ENCODE measurements around the gene CHRNA3. TPM values are rescaled to one million over a fixed set of nuclear protein-coding genes. Genes with fewer than 3 reads are reported as not detected.

Gene CHRNA3
- total and polyA plus RNA-seq, 4 experiments from 2014 or later = not detected

GRCh38 chr15:78636378-78636859 lies 15.6 kb upstream of the CHRNA3 start:
- H3K4me1 Mint-ChIP-seq = peaks cover 0 to 3% (median 2%) of the 10 kb centered on the region in 4 donors
- Histone ChIP-seq H3K36me3 (ENCODE audit: insufficient read depth, low read length) (no peaks in the 10 kb centered on the region), H3K27me3 (ENCODE audit: insufficient read depth, low read length) (no peaks in the 10 kb centered on the region), H3K9me3 (ENCODE audit: control insufficient read depth in 1 of 2, low read length in 2 of 2) (no peaks in the 10 kb centered on the region), H3K27ac (ENCODE audit: low read depth, low read length) (no peak overlapping the region), H3K4me3 (ENCODE audit: low read length in 2 of 2) (no peak overlapping the region), H3K4me1 (ENCODE audit: insufficient read depth, low read length) (peaks cover 4% of the 10 kb centered on the region)
- intact Hi-C loops (cut with micrococcal nuclease) = no loop called here
- peaks cover 4 to 27% of the 10 kb centered on the region in 2 donors for H3K27me3 Mint-ChIP-seq
- ChIA-PET POLR2A (ENCODE audit: partially characterized antibody) (no interaction called here), CTCF (ENCODE audit: partially characterized antibody) (no interaction called here)
- H3K27ac Mint-ChIP-seq = peak overlapping the region in 1 of 7 donors; percentile 35
- DNase-seq = no peak
- no peaks in the 10 kb centered on the region for H3K36me3 Mint-ChIP-seq
- H3K4me3 Mint-ChIP-seq = no peak overlapping the region
- H3K9me3 Mint-ChIP-seq = peaks cover 0 to 13% (median 8%) of the 10 kb centered on the region in 8 donors

GRCh38 chr15:78635346-78635745 lies 14.6 kb upstream of the CHRNA3 start:
- H3K9me3 ChIP-seq (ENCODE audit: control insufficient read depth in 1 of 2, low read length in 2 of 2) = no peaks in the 10 kb centered on the region
- no peak overlapping the region for H3K27ac Mint-ChIP-seq
- intact Hi-C loops (cut with micrococcal nuclease) = no loop called here
- H3K27me3 ChIP-seq (ENCODE audit: insufficient read depth, low read length) = no peaks in the 10 kb centered on the region
- no peak overlapping the region for H3K4me3 ChIP-seq (ENCODE audit: low read length in 2 of 2)
- peaks cover 2 to 26% of the 10 kb centered on the region in 2 donors for H3K27me3 Mint-ChIP-seq
- no peaks in the 10 kb centered on the region for H3K36me3 ChIP-seq (ENCODE audit: insufficient read depth, low read length)
- POLR2A ChIA-PET (ENCODE audit: partially characterized antibody) = no interaction called here
- peaks cover 0 to 13% (median 8%) of the 10 kb centered on the region in 8 donors for H3K9me3 Mint-ChIP-seq
- CTCF ChIA-PET (ENCODE audit: partially characterized antibody) = interaction anchor here (1.2 kb wide), 1 partner anchor 549 kb away, joined by 3 read pairs; no protein-coding TSS in a partner anchor
- no peaks in the 10 kb centered on the region for H3K36me3 Mint-ChIP-seq
- H3K27ac ChIP-seq (ENCODE audit: low read depth, low read length) = no peak overlapping the region
- no peaks in the 10 kb centered on the region for H3K4me1 Mint-ChIP-seq
- peaks cover under 1% of the 10 kb centered on the region for H3K4me1 ChIP-seq (ENCODE audit: insufficient read depth, low read length)
- DNase-seq = no peak
- H3K4me3 Mint-ChIP-seq = no peak overlapping the region

DNA sequence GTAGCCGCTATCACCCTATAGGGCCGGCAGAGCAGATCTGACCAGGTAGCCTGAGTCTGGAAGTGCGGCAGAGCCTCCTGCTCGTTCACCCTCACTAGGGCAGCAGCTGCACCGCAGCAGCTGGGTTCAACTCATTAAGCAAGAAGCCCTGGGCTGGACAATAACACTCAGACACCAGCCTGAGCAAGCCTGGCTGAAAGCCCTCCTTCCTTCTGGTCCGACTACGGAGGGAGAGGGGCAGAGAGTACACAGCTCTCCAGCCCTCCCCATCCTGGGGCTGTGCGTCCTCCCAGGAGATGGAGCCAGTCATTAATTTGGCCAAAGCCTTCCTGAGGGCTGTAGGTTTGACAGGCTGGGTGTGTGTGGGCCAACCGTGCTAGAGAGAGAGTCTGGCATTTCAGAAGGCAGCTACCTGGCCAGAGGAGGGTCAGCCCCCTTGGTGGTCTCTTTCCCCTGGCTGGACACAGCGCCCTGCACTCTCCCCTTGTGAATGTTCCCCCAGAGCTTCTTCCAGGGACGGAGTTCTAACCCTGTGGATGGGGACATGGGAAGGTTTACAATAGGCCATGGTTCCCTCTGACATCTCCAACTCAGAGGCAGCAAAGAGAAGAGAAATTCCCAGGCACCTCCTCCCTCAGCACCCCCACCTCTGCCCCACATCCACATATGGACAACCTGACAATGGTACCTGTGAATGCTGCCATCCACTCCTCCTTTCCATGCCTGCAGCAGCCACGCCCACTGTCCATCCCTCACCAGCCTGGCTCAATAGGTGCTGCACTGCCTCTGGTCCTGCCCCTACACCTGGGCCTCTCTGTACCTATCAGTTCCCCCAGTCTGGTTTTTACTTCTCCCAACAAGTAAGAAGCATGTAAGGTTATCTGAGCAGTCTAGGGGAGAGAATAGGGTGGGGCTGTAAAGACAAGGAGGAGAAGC lies 13.7 kb upstream of the CHRNA3 start:
- intact Hi-C loops (cut with micrococcal nuclease) = no loop called here
- H3K4me3 ChIP-seq (ENCODE audit: low read length in 2 of 2) = no peak overlapping the region
- Mint-ChIP-seq H3K36me3 (no peaks in the 10 kb centered on the region), H3K9me3 (peaks cover 0 to 13% (median 8%) of the 10 kb centered on the region in 8 donors), H3K27me3 (peaks cover 0 to 30% of the 10 kb centered on the region in 2 donors), H3K4me1 (no peaks in the 10 kb centered on the region), H3K4me3 (no peak overlapping the region), H3K27ac (no peak overlapping the region)
- ChIA-PET POLR2A (ENCODE audit: partially characterized antibody) (interaction anchor here (1.0 kb wide), 1 partner anchor 10 kb away, joined by 3 read pairs; no protein-coding TSS in a partner anchor), CTCF (ENCODE audit: partially characterized antibody) (interaction anchor here (1.2 kb wide), 1 partner anchor 550 kb away, joined by 3 read pairs; no protein-coding TSS in a partner anchor)
- no peaks in the 10 kb centered on the region for H3K9me3 ChIP-seq (ENCODE audit: control insufficient read depth in 1 of 2, low read length in 2 of 2)
- H3K27me3 ChIP-seq (ENCODE audit: insufficient read depth, low read length) = no peaks in the 10 kb centered on the region
- no peaks in the 10 kb centered on the region for H3K4me1 ChIP-seq (ENCODE audit: insufficient read depth, low read length)
- H3K27ac ChIP-seq (ENCODE audit: low read depth, low read length) = no peak overlapping the region
- H3K36me3 ChIP-seq (ENCODE audit: insufficient read depth, low read length) = no peaks in the 10 kb centered on the region
- DNase-seq = no peak

DNA sequence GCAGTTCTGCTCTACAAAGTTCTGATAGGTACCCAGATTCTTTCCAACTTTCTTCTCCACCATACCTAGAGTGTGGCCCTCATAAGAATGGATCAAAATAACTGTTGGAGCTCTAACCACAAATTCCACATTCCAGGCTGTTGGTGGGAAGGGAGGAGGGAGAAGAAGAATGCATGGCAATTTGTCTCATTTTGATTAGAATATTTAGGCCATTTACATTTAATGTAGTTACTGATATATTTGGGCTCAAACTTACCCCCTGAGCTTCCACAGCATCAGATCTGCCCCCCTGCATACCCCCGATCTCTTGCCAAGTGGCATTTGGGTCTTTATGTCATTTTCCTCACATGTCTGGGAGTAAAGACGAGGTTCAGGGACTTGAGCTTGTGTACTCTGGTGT lies 12.6 kb upstream of the CHRNA3 start:
- H3K27ac ChIP-seq (ENCODE audit: low read depth, low read length) = no peak overlapping the region
- no peaks in the 10 kb centered on the region for H3K36me3 Mint-ChIP-seq
- ChIA-PET POLR2A (ENCODE audit: partially characterized antibody) (interaction anchor here (1.0 kb wide), 1 partner anchor 12 kb away, joined by 3 read pairs; no protein-coding TSS in a partner anchor), CTCF (ENCODE audit: partially characterized antibody) (no interaction called here)
- no peaks in the 10 kb centered on the region for H3K4me1 Mint-ChIP-seq
- peaks cover 0 to 13% (median 8%) of the 10 kb centered on the region in 8 donors for H3K9me3 Mint-ChIP-seq
- intact Hi-C loops (cut with micrococcal nuclease) = no loop called here
- DNase-seq = no peak
- no peaks in the 10 kb centered on the region for H3K27me3 ChIP-seq (ENCODE audit: insufficient read depth, low read length)
- no peaks in the 10 kb centered on the region for H3K4me1 ChIP-seq (ENCODE audit: insufficient read depth, low read length)
- no peak overlapping the region for H3K4me3 ChIP-seq (ENCODE audit: low read length in 2 of 2)
- H3K9me3 ChIP-seq (ENCODE audit: control insufficient read depth in 1 of 2, low read length in 2 of 2) = no peaks in the 10 kb centered on the region
- no peak overlapping the region for H3K27ac Mint-ChIP-seq
- no peaks in the 10 kb centered on the region for H3K36me3 ChIP-seq (ENCODE audit: insufficient read depth, low read length)
- peak overlapping the region in 1 of 8 donors; percentile 49 for H3K4me3 Mint-ChIP-seq
- H3K27me3 Mint-ChIP-seq = peaks cover 4 to 33% of the 10 kb centered on the region in 2 donors

DNA sequence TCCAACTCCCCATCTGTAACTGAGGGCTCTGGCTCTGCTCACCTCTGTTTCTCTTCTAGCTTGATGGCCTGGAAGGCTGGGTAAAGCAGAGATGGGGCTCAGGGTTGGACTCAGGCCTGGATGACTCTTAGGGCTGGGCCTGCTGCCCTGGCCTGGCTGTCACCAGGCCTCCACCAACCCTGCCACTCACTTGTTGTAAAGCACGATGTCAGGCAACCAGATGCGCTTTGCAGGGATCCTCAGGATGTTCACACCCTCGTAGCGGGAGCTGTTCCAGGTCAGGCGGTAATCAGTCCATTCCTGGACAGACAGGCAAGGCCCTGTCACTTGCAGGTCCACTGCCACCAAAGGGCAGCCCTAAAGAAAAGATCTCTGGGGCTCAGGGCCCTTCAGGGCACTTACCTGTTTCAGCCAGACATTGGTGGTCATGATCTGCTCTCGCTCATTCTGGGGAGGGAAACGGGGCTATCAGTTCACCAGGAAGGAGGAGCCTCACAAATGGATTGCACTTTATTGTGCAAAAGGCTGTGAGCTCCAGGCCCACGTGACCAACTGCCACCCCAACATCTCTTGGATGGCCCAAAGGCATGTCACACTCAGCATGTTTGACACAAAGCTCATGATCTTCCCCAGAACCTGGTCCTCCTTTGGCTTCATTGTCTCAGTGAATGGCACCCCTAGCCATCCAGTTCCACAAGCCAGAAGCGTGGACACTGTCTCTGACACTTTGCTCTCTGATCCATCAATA lies 10.3 kb upstream of the CHRNA3 start:
- Mint-ChIP-seq H3K36me3 (no peaks in the 10 kb centered on the region), H3K27me3 (peaks cover 8 to 43% of the 10 kb centered on the region in 2 donors), H3K4me1 (no peaks in the 10 kb centered on the region), H3K27ac (no peak overlapping the region), H3K9me3 (peaks cover 0 to 13% (median 8%) of the 10 kb centered on the region in 8 donors), H3K4me3 (no peak overlapping the region)
- Histone ChIP-seq H3K9me3 (ENCODE audit: control insufficient read depth in 1 of 2, low read length in 2 of 2) (no peaks in the 10 kb centered on the region), H3K36me3 (ENCODE audit: insufficient read depth, low read length) (no peaks in the 10 kb centered on the region), H3K27ac (ENCODE audit: low read depth, low read length) (no peak overlapping the region), H3K4me1 (ENCODE audit: insufficient read depth, low read length) (no peaks in the 10 kb centered on the region), H3K4me3 (ENCODE audit: low read length in 2 of 2) (no peak overlapping the region), H3K27me3 (ENCODE audit: insufficient read depth, low read length) (no peaks in the 10 kb centered on the region)
- no peak for DNase-seq
- intact Hi-C loops (cut with micrococcal nuclease) = no loop called here
- ChIA-PET POLR2A (ENCODE audit: partially characterized antibody) (no interaction called here), CTCF (ENCODE audit: partially characterized antibody) (interaction anchor here (1.4 kb wide), 1 partner anchor 12 kb away, joined by 4 read pairs; no protein-coding TSS in a partner anchor)

GRCh38 chr15:78629716-78630065 lies 8.9 kb upstream of the CHRNA3 start:
- Mint-ChIP-seq H3K4me3 (no peak overlapping the region), H3K27me3 (peaks cover 9 to 43% of the 10 kb centered on the region in 2 donors), H3K36me3 (no peaks in the 10 kb centered on the region), H3K4me1 (no peaks in the 10 kb centered on the region), H3K9me3 (peaks cover 0 to 13% (median 8%) of the 10 kb centered on the region in 8 donors), H3K27ac (peak overlapping the region in 1 of 7 donors; percentile 11)
- H3K9me3 ChIP-seq (ENCODE audit: control insufficient read depth in 1 of 2, low read length in 2 of 2) = no peaks in the 10 kb centered on the region
- H3K27ac ChIP-seq (ENCODE audit: low read depth, low read length) = no peak overlapping the region
- no peaks in the 10 kb centered on the region for H3K4me1 ChIP-seq (ENCODE audit: insufficient read depth, low read length)
- POLR2A ChIA-PET (ENCODE audit: partially characterized antibody) = no interaction called here
- intact Hi-C loops (cut with micrococcal nuclease) = no loop called here
- no peaks in the 10 kb centered on the region for H3K36me3 ChIP-seq (ENCODE audit: insufficient read depth, low read length)
- DNase-seq = no peak
- no peak overlapping the region for H3K4me3 ChIP-seq (ENCODE audit: low read length in 2 of 2)
- CTCF ChIA-PET (ENCODE audit: partially characterized antibody) = no interaction called here
- no peaks in the 10 kb centered on the region for H3K27me3 ChIP-seq (ENCODE audit: insufficient read depth, low read length)
